ENCODE measurements around the gene ZSCAN32. TPM values are rescaled to one million over a fixed set of nuclear protein-coding genes. Genes with fewer than 3 reads are reported as not detected.

Gene ZSCAN32
- total RNA-seq (2014; rRNA removed; shearing (Covaris generic)) (7.5 and 10.7 TPM in 2 replicates), polyA plus RNA-seq (2016; fragmentation: Nextera tagmentation; extraction: Ambion mirVana) (8.0 and 8.1 TPM in 2 replicates)

DNA sequence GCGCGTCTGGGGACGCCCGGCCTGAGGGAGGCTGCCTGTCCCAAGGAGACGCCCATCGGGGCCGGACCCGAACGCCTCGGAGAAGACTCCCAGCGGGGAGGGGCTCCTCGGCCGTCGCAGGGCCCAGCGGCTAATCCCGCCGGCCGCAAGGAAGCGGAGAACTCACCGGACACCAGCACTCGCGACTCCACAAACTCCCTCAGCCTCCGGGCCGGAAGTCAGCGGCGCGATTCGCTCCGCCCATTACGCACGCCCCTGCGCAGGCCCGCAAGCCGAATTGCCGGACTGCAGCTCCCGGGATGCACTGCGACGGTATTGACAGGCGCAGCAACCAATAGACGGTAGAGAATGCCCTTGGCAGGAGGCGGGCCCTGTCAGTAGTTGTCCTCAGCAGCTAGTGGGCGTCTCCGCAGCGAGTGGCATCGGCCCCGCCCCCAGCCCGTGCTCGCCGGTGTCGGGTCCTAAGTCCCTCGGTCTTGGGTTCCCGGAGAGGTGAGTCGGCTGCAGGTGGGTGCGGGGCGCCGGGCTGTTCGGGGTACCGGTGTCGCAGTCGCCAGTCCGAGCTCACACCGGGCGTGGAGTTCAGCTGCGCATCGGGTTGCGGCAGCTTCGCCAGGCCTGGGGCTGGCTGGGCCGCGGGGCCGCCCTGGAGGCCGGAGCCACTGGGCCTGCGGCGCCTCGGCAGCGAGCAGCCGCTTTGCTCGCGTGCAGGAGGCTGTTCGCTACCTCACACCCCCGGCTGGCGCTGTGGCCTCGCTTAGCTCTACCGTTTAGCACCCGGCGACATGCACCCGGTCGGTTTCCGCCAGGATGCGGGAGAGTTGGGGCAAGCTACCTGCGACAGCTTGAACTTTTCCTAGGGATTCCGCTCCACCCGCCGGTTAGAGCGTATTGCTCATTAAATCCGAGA lies at the start of gene ZSCAN32, which contains the start of gene ZNF174:
TSS of gene ZSCAN32 (minus strand) at position 226 of the 910 bp plus-strand sequence. CDS start 3,447 bp downstream, outside the sequence.
TSS of gene ZNF174 (plus strand) at position 437 of the 910 bp plus-strand sequence. CDS start 790 bp downstream, outside the sequence.
- Histone ChIP-seq H3F3A (ENCODE audit: insufficient read depth) (peaks cover 9% of the 10 kb centered on the region; the same call in 1 of the 2 replicates), H3K36me3 (ENCODE audit: low read depth) (peaks cover 18% of the 10 kb centered on the region), H3K27me3 (replicated peaks; ENCODE audit: insufficient read depth) (no peaks in the 10 kb centered on the region), H3K79me2 (ENCODE audit: insufficient read depth) (peaks cover 73% of the 10 kb centered on the region), H4K20me1 (ENCODE audit: insufficient read depth) (no peaks in the 10 kb centered on the region), H3K4me1 (ENCODE audit: insufficient read depth) (peaks cover 9% of the 10 kb centered on the region; the same call in 1 of the 2 replicates), H3K9ac (peak within 1 kb of the TSS; percentile 92), H2AFZ (peak within 1 kb of the TSS; percentile 96), H3K27ac (peak within 1 kb of the TSS; percentile 71), H3K9me2 (ENCODE audit: insufficient read depth) (no peaks in the 10 kb centered on the region), H3K4me2 (ENCODE audit: unreplicated experiment) (peak within 1 kb of the TSS; percentile 93), H3K9me3 (ENCODE audit: low read depth) (no peaks in the 10 kb centered on the region), H3K4me3 (peak within 1 kb of the TSS; percentile 96)
- 1% methylated on average over 72 to 92 of the region's 95 CpGs for WGBS, 2 experiments (ENCODE audit: low coverage in 1 of 2, low lambda C conversion rate in 2 of 2, missing lambda C conversion rate in 2 of 2)
- DNase-seq: peak; percentile 99
- in situ Hi-C loops (cut with MboI): no loop called here
- no peak for TF ChIP-seq EZH2phosphoT487 (IDR thresholded peaks at IDR 0.05; ENCODE audit: insufficient read depth, low read depth)
- no peak for TF ChIP-seq EZH2 (IDR thresholded peaks at IDR 0.05; ENCODE audit: insufficient read depth, poor library complexity, severe bottlenecking)

DNA sequence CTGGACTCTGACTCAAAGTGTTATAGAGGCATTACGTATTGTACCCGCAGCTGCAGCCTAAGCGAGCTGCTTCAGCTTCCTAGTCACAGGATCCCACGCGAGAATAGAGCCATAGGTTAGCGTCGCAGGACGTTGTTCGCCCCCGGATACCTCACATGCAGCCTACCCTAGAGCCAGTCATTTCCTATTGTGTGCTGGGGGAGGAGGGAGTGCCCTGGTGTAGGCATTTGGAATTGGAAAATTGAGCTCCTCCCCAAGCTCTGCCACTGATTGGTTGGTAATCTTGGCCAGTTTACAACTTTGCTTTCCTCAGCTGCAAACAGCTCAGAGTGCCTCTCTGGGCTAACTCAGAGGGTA lies 43.2 kb upstream of the ZSCAN32 start:
- peak overlapping the region; percentile 97 for H3K9ac ChIP-seq
- H3K4me2 ChIP-seq (ENCODE audit: unreplicated experiment): peak overlapping the region; percentile 59
- TF ChIP-seq EZH2 (IDR thresholded peaks at IDR 0.05; ENCODE audit: insufficient read depth, poor library complexity, severe bottlenecking) (no peak), EZH2phosphoT487 (IDR thresholded peaks at IDR 0.05; ENCODE audit: insufficient read depth, low read depth) (no peak)
- peaks cover 3% of the 10 kb centered on the region; the same call in 1 of the 2 replicates for H3K36me3 ChIP-seq (ENCODE audit: low read depth)
- H2AFZ ChIP-seq: peak overlapping the region; percentile 69
- peak overlapping the region; percentile 93 for H3K27ac ChIP-seq
- H3K79me2 ChIP-seq (ENCODE audit: insufficient read depth): peaks cover 86% of the 10 kb centered on the region
- peak overlapping the region; percentile 88 for H3K4me3 ChIP-seq
- no peaks in the 10 kb centered on the region for H4K20me1 ChIP-seq (ENCODE audit: insufficient read depth)
- no peaks in the 10 kb centered on the region for H3K27me3 ChIP-seq (replicated peaks; ENCODE audit: insufficient read depth)
- H3K4me1 ChIP-seq (ENCODE audit: insufficient read depth): peaks cover 6% of the 10 kb centered on the region; the same call in 1 of the 2 replicates
- DNase-seq: peak; percentile 88
- H3F3A ChIP-seq (ENCODE audit: insufficient read depth): 0 out of 2 replicates have a peak, but pooled peaks cover 4% of the 10 kb centered on the region
- in situ Hi-C loops (cut with MboI): no loop called here
- H3K9me3 ChIP-seq (ENCODE audit: low read depth): no peaks in the 10 kb centered on the region
- H3K9me2 ChIP-seq (ENCODE audit: insufficient read depth): no peaks in the 10 kb centered on the region
- WGBS, 2 experiments (ENCODE audit: low coverage in 1 of 2, low lambda C conversion rate in 2 of 2, missing lambda C conversion rate in 2 of 2): 16 to 23% methylated on average over 10 of the region's 10 CpGs

DNA sequence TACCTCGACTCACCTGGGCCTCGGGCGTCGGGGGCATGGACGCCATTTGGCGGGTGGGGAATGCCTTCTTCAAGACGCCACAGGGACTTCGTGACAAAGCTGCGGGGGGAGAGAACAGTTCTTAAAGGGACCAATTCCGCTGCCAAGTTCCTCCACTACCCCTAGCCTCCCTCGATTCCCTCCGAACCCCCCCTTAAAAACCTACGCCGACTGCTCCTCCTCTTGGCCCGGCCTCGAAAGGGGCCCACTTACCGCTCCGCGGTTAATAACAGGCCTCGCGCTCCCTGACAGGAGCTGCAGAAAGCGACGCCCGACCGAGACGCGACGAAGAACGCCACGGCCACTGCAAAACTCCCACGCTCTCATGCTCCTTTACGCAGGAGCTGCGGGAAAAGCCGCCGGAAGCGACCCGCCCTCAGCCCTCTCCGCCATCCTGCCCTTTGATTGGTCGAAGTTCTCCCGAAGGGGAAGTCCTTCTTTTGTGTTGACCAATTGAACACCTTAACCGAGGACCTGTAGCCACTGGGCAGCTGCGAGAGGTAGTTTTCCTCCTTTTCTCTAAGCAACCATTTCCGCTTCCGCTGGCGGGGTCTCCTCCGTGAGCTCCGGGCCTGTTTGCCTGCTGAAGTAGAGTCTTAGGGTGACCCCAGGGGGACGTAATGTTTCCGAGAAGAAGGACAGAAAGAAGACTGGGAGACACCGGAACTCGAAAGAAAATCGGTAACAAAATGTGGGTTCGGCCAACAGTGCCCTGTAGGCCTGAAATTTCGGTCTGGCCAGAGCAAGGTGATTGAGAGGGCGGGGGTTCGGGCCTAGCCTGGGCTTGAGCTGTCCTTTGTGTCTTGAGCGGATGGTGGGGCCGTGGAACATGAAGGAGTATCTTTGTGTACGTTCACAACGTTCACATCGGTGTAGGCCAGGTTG lies 42.6 kb upstream of the ZSCAN32 start, which contains the start of the genes NAA60 and ZNF597:
TSS of gene NAA60 (plus strand) at position 573 of the 924 bp plus-strand sequence. CDS start 32,548 bp downstream, outside the sequence.
TSS of gene ZNF597 (minus strand) at position 397 of the 924 bp plus-strand sequence. CDS start at position 46, 351 bp downstream.
- Histone ChIP-seq H3K27ac (peak within 1 kb of the TSS; percentile 93), H3K9me3 (ENCODE audit: low read depth) (no peaks in the 10 kb centered on the region), H3K9me2 (ENCODE audit: insufficient read depth) (no peaks in the 10 kb centered on the region), H3K4me1 (ENCODE audit: insufficient read depth) (peaks cover 6% of the 10 kb centered on the region; the same call in 1 of the 2 replicates), H4K20me1 (ENCODE audit: insufficient read depth) (no peaks in the 10 kb centered on the region), H3K4me3 (peak within 1 kb of the TSS; percentile 88), H3K4me2 (ENCODE audit: unreplicated experiment) (peak within 1 kb of the TSS; percentile 80), H3K9ac (peak within 1 kb of the TSS; percentile 97), H3K27me3 (replicated peaks; ENCODE audit: insufficient read depth) (no peaks in the 10 kb centered on the region), H3K79me2 (ENCODE audit: insufficient read depth) (peaks cover 87% of the 10 kb centered on the region), H2AFZ (peak within 1 kb of the TSS; percentile 85), H3F3A (ENCODE audit: insufficient read depth) (0 out of 2 replicates have a peak, but pooled peaks cover 4% of the 10 kb centered on the region), H3K36me3 (ENCODE audit: low read depth) (peaks cover 3% of the 10 kb centered on the region; the same call in 1 of the 2 replicates)
- TF ChIP-seq EZH2 (IDR thresholded peaks at IDR 0.05; ENCODE audit: insufficient read depth, poor library complexity, severe bottlenecking) (no peak), EZH2phosphoT487 (IDR thresholded peaks at IDR 0.05; ENCODE audit: insufficient read depth, low read depth) (no peak)
- in situ Hi-C loops (cut with MboI): no loop called here
- peak; percentile 92 for DNase-seq
- 28 to 34% methylated on average over 61 of the region's 61 CpGs for WGBS, 2 experiments (ENCODE audit: low coverage in 1 of 2, low lambda C conversion rate in 2 of 2, missing lambda C conversion rate in 2 of 2)
